ENCODE data around the gene HKDC1.
A peak's percentile ranks its signal among the peaks of the same experiment; 100 is the strongest.

Gene HKDC1

DNA sequence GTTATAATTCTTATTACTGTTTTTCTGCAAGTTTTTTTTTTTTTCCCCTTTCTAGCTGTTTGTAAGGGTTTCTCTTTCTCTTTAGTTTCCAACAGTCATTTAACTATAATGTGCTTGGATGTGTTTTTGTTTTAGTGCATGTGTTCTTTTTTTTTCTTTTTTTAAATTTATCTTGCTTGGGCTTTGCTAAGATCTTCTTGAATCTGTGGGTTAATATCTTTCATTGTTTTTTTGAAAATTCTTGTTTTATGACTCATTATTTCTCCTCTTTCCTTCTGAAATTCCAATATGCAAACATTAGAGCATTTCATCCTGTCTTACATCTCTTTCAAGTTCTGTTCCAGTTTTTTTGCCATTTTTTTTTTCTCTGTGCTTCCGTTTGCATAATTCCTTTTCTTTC is 52.5 kb downstream of the HKDC1 start:
- no peaks in the 10 kb centered on the region for H3K36me3 ChIP-seq (ENCODE audit: insufficient read depth, low read length)
- H3K79me2 ChIP-seq (ENCODE audit: insufficient read depth, low read length), result no peaks in the 10 kb centered on the region
- no peaks in the 10 kb centered on the region for H3K27me3 ChIP-seq (ENCODE audit: insufficient read depth, low read length, poor library complexity, severe bottlenecking)
- H2AFZ ChIP-seq (ENCODE audit: low read length), result 0 out of 2 replicates have a peak overlapping the region, but pooled peaks have one; percentile 19
- TF ChIP-seq CTCF (conservative IDR thresholded peaks at IDR 0.05; ENCODE audit: low read length) (no peak), EZH2phosphoT487 (IDR thresholded peaks at IDR 0.05; ENCODE audit: borderline replicate concordance) (no peak)
- H3K9ac ChIP-seq (ENCODE audit: low read depth, low read length, poor library complexity, severe bottlenecking), result no peak overlapping the region
- no peak overlapping the region for H3K4me2 ChIP-seq (ENCODE audit: low read depth, low read length, poor library complexity, severe bottlenecking)
- no peaks in the 10 kb centered on the region for H3F3A ChIP-seq (ENCODE audit: low read depth)
- H3K9me2 ChIP-seq (replicated peaks; ENCODE audit: low read depth, low read length), result no peaks in the 10 kb centered on the region
- H3K9me3 ChIP-seq (ENCODE audit: insufficient read depth, low read depth, low read length), result no peaks in the 10 kb centered on the region
- no peak overlapping the region for H3K4me3 ChIP-seq (ENCODE audit: low read length, poor library complexity, severe bottlenecking)
- no peaks in the 10 kb centered on the region for H3K4me1 ChIP-seq (ENCODE audit: insufficient read depth, low read length, poor library complexity, severe bottlenecking)
- H4K20me1 ChIP-seq (ENCODE audit: insufficient read depth, low read length, poor library complexity, severe bottlenecking), result no peaks in the 10 kb centered on the region

DNA sequence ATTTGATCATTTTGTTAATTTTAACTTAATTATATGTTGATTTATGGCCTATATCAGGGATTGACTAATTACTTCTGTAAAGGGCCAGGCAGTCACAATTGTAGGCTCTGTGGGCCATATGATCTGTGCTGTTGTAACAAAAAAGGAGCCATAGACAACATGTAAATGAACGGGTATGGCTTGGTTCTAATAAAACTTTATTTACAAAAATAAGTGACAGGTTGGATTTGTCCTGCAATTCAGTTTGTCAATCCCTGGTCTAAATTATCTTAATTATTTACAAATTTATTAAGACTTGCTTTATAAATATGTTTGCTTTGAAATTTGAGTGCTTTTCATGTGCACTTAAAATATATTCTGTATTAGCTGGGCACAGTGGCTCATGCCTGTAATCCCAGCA is 55.3 kb downstream of the HKDC1 start:
- Histone ChIP-seq H3K27me3 (ENCODE audit: insufficient read depth, low read length, poor library complexity, severe bottlenecking) (no peaks in the 10 kb centered on the region), H3K79me2 (ENCODE audit: insufficient read depth, low read length) (no peaks in the 10 kb centered on the region), H2AFZ (ENCODE audit: low read length) (no peak overlapping the region), H3K4me3 (ENCODE audit: low read length, poor library complexity, severe bottlenecking) (no peak overlapping the region), H3K4me2 (ENCODE audit: low read depth, low read length, poor library complexity, severe bottlenecking) (no peak overlapping the region), H3K36me3 (ENCODE audit: insufficient read depth, low read length) (no peaks in the 10 kb centered on the region), H3K9ac (ENCODE audit: low read depth, low read length, poor library complexity, severe bottlenecking) (no peak overlapping the region), H3F3A (ENCODE audit: low read depth) (no peaks in the 10 kb centered on the region), H3K4me1 (ENCODE audit: insufficient read depth, low read length, poor library complexity, severe bottlenecking) (no peaks in the 10 kb centered on the region), H4K20me1 (ENCODE audit: insufficient read depth, low read length, poor library complexity, severe bottlenecking) (no peaks in the 10 kb centered on the region), H3K9me3 (ENCODE audit: insufficient read depth, low read depth, low read length) (no peaks in the 10 kb centered on the region), H3K9me2 (replicated peaks; ENCODE audit: low read depth, low read length) (no peaks in the 10 kb centered on the region)
- TF ChIP-seq CTCF (conservative IDR thresholded peaks at IDR 0.05; ENCODE audit: low read length) (no peak), EZH2phosphoT487 (IDR thresholded peaks at IDR 0.05; ENCODE audit: borderline replicate concordance) (no peak)

DNA sequence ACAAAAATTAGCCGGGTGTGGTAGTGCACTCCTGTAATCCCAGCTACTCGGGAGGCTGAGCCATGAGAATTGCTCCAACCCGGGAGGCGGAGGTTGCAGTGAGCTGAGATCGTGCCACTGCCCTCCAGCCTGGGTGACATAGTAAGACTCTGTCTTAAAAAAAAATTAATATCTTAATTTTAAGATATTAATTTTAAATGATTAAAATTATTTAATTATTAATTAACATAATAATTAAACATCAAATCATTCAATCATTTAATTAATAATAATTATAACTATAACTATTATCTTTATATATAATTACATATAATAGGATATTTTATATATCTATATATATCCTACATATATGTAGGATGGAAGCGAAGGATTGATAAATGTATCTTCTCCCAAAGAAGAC is 56.4 kb downstream of the HKDC1 start:
- no peak overlapping the region for H3K9ac ChIP-seq (ENCODE audit: low read depth, low read length, poor library complexity, severe bottlenecking)
- H2AFZ ChIP-seq (ENCODE audit: low read length), result no peak overlapping the region
- no peak overlapping the region for H3K4me2 ChIP-seq (ENCODE audit: low read depth, low read length, poor library complexity, severe bottlenecking)
- no peak overlapping the region for H3K4me3 ChIP-seq (ENCODE audit: low read length, poor library complexity, severe bottlenecking)
- no peaks in the 10 kb centered on the region for H3K27me3 ChIP-seq (ENCODE audit: insufficient read depth, low read length, poor library complexity, severe bottlenecking)
- no peaks in the 10 kb centered on the region for H3K9me3 ChIP-seq (ENCODE audit: insufficient read depth, low read depth, low read length)
- no peaks in the 10 kb centered on the region for H3K79me2 ChIP-seq (ENCODE audit: insufficient read depth, low read length)
- H3K4me1 ChIP-seq (ENCODE audit: insufficient read depth, low read length, poor library complexity, severe bottlenecking), result no peaks in the 10 kb centered on the region
- TF ChIP-seq EZH2phosphoT487 (IDR thresholded peaks at IDR 0.05; ENCODE audit: borderline replicate concordance), result no peak
- no peak for TF ChIP-seq CTCF (conservative IDR thresholded peaks at IDR 0.05; ENCODE audit: low read length)
- H3K9me2 ChIP-seq (replicated peaks; ENCODE audit: low read depth, low read length), result no peaks in the 10 kb centered on the region
- H3K36me3 ChIP-seq (ENCODE audit: insufficient read depth, low read length), result no peaks in the 10 kb centered on the region
- H3F3A ChIP-seq (ENCODE audit: low read depth), result no peaks in the 10 kb centered on the region
- no peaks in the 10 kb centered on the region for H4K20me1 ChIP-seq (ENCODE audit: insufficient read depth, low read length, poor library complexity, severe bottlenecking)
